PFSK-1 (cell line): Measurements from ENCODE around the gene WDR48.

Experiments used
- FOXP2 ChIP-seq: optimal IDR thresholded peaks from 2 replicates; pipeline ENCODE3; 2011; ENCODE audit warnings: borderline replicate concordance, control low read depth, inconsistent platforms; ENCODE audit not compliant: insufficient read depth; ENCODE audit errors: extremely low read length, extremely low read depth
- POLR2AphosphoS5 ChIP-seq: IDR thresholded peaks from 2 replicates; pipeline ENCODE4 v1.6.1; 2012; ENCODE audit warnings: low read depth, mild to moderate bottlenecking, control low read depth, low read length, moderate library complexity
- SIN3A ChIP-seq: IDR thresholded peaks from 2 replicates; pipeline ENCODE4 v1.6.1; 2012; ENCODE audit warnings: mild to moderate bottlenecking, low read length, moderate library complexity, borderline replicate concordance; ENCODE audit not compliant: insufficient read depth
- TAF1 ChIP-seq: IDR thresholded peaks from 2 replicates; pipeline ENCODE4 v1.6.1; 2012; ENCODE audit warnings: low read length, control low read depth, borderline replicate concordance; ENCODE audit not compliant: insufficient read depth
- TF ChIP-seq, protein P1 (sequence below), 2 experiments: IDR thresholded peaks; 2 replicates each; pipeline versions ENCODE4 v1.6.1 to v1.8.0; 2011 to 2012; ENCODE audit warnings: low read depth in 2 of 2, low read length in 2 of 2, control low read depth in 1 of 2, inconsistent platforms in 1 of 2, mild to moderate bottlenecking in 1 of 2, moderate library complexity in 1 of 2; ENCODE audit not compliant: insufficient read depth in 1 of 2

WDR48 gene

DNA sequence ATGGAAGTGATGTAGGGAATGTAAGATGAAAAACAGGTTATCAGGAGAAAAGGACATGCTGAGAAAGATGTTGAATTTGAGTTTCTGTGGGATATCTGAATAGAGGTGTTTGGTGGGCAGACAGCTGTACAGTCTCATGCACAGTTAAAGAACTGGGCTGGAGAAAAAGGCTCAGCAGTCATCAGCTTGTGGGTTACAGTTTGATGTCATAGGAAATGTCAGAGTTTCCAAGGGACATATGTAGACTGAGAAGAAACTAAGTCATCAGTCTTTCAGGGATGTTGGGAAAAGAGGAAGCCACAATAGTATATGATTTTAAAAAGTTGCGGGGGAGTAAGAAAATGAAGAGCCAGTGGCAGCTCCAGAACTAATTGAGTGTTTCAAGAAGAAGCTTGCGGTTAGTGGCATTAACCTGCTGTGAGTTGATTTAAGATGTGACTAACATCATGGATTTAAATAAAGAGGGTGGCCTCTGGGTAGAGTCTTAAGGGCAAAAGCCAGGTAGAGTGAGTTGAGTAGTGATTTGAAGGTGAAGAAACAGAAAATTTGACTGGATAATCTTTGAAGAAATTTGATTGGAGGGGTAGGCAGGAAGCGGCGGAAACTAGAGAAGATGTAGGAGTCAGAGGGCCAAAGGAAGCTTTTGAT is 31.0 kb downstream of the WDR48 start:
- TF ChIP-seq, protein P1, sequence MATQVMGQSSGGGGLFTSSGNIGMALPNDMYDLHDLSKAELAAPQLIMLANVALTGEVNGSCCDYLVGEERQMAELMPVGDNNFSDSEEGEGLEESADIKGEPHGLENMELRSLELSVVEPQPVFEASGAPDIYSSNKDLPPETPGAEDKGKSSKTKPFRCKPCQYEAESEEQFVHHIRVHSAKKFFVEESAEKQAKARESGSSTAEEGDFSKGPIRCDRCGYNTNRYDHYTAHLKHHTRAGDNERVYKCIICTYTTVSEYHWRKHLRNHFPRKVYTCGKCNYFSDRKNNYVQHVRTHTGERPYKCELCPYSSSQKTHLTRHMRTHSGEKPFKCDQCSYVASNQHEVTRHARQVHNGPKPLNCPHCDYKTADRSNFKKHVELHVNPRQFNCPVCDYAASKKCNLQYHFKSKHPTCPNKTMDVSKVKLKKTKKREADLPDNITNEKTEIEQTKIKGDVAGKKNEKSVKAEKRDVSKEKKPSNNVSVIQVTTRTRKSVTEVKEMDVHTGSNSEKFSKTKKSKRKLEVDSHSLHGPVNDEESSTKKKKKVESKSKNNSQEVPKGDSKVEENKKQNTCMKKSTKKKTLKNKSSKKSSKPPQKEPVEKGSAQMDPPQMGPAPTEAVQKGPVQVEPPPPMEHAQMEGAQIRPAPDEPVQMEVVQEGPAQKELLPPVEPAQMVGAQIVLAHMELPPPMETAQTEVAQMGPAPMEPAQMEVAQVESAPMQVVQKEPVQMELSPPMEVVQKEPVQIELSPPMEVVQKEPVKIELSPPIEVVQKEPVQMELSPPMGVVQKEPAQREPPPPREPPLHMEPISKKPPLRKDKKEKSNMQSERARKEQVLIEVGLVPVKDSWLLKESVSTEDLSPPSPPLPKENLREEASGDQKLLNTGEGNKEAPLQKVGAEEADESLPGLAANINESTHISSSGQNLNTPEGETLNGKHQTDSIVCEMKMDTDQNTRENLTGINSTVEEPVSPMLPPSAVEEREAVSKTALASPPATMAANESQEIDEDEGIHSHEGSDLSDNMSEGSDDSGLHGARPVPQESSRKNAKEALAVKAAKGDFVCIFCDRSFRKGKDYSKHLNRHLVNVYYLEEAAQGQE (IDR thresholded peaks at IDR 0.05; ENCODE audit: insufficient read depth in 1 of 2, low read depth in 2 of 2, low read length in 2 of 2): no peak
- TF ChIP-seq POLR2AphosphoS5: no peak
- TF ChIP-seq TAF1: no peak
- no peak for TF ChIP-seq SIN3A

DNA sequence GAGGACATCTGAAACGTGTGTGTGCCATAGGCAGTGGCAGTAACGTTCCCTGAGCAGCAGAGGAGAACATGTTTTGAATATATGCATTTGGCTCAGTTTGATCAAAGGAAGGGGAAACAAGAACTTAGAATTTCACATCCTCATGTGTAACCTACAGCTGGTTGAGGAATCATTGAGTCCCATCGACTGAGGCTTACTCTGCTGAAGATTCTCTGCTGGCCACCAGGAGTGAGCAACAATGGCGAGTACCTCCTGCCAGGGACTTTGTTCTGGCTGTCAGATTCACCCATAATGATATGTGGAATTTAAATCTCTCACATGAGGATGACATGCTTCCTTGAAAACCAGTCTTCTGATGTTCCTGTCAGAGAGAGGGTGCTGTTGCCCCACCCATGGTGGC is 34.3 kb downstream of the WDR48 start:
- no peak for TF ChIP-seq TAF1
- no peak for TF ChIP-seq FOXP2
- TF ChIP-seq SIN3A: no peak
- no peak for TF ChIP-seq POLR2AphosphoS5
- TF ChIP-seq, protein P1 (IDR thresholded peaks at IDR 0.05; ENCODE audit: insufficient read depth in 1 of 2, low read depth in 2 of 2, low read length in 2 of 2): no peak

DNA sequence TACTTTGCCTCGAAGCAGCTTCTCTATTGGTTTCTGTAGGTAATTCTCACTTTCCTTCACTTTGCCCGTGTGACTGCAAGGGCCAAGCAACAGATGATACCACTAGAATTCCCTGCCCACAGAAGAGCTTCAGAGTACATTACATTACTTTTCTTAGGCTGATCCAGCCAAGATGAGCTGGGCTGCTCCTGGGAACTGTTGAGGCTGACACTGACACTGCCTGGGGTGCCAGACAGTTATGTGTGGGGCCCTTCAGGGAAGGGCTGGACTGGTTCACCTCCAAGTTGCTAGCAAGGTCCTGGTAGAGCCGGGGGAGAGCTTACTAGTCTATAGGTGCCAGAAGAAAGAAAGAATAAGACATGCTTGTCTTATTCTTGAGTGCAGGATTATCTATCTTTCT is 36.6 kb downstream of the WDR48 start:
- no peak for TF ChIP-seq TAF1
- no peak for TF ChIP-seq POLR2AphosphoS5

DNA sequence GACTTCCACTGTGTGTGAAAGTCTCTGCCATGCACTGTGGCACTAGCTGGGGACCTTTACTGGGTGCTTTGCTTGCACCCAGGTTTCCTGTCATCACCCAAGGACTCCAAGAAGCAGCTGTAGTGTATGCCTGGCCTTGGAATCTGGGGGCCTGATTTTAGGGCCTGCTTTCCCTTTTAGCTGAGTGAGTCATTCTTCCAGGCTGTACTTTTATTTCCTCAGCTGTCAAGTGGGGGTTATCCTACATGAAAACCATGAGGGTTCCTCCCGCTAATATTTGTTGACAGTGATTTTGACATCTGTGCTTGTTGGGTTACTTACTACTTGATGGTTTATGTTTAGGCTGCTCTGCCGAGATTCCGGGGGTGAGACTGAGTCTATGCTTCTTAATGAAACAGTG is 37.1 kb downstream of the WDR48 start:
- TF ChIP-seq TAF1: no peak
- TF ChIP-seq, protein P1 (IDR thresholded peaks at IDR 0.05; ENCODE audit: insufficient read depth in 1 of 2, low read depth in 2 of 2, low read length in 2 of 2): no peak
- TF ChIP-seq POLR2AphosphoS5: no peak
- TF ChIP-seq FOXP2: no peak
- TF ChIP-seq SIN3A: no peak

DNA sequence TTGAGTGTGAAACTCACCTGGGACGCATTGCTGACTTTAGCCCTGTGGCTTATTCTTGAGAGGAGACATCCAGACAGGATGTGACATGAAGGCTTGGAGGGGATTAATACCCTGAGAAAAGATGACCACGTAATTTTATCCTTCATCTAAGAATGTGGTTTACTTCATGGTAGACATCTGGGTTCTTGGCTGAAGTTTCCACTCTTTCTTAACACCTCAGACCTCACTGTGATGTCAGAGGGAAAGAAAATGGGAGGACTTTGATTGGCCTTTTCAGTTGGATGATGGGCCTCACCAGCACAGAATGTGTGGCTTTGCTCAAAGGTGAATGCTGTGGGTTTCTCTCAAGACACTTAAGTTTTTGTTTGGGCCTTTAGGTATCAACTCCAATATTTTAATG is 39.1 kb downstream of the WDR48 start:
- TF ChIP-seq TAF1: no peak
- TF ChIP-seq SIN3A: no peak
- TF ChIP-seq, protein P1 (IDR thresholded peaks at IDR 0.05; ENCODE audit: insufficient read depth in 1 of 2, low read depth in 2 of 2, low read length in 2 of 2): no peak
- TF ChIP-seq POLR2AphosphoS5: no peak
